Vagina (tissue), 2 donors: ENCODE data around the gene ALDH3B2. TPM values are rescaled to one million over a fixed set of nuclear protein-coding genes. Genes with fewer than 3 reads are reported as not detected.
"Not testable (repeated sequence)": the region's sequence is repeated elsewhere in the genome, so short reads cannot be mapped to it uniquely, and the experiment has no call there.

ENCODE experiments used
- DNase-seq, 2 donors: peaks; one replicate each; pipeline ENCODE4 v3.0.0-alpha.2; 2017; ENCODE audit errors: extremely low spot score in 2 of 2
- H3K27ac ChIP-seq: fragments of 200-600 bp; sonication (generic); one replicate; pipeline ENCODE4 v1.5.1; 2019
- H3K27me3 ChIP-seq: fragments of 200-600 bp; sonication (generic); one replicate; pipeline ENCODE4 v1.5.1; 2019
- H3K36me3 ChIP-seq, 2 donors: fragments of 200-600 bp; sonication (generic); one replicate each; pipeline ENCODE4 v1.5.1; 2017 to 2019
- H3K4me1 ChIP-seq: fragments of 200-600 bp; sonication (generic); one replicate; pipeline ENCODE4 v1.5.1; 2019
- H3K4me3 ChIP-seq, 2 donors: fragments of 200-600 bp; sonication (generic); 1 replicate in 1 of 2; 2 replicates in 1 of 2; pipeline ENCODE4 v1.5.1; 2016 to 2019
- H3K9me3 ChIP-seq: fragments of 200-600 bp; sonication (generic); one replicate; pipeline ENCODE4 v1.5.1; 2019
- CTCF ChIP-seq, 3 experiments: fragments of 450-650 bp in 2 of 3; fragments of 200-600 bp in 1 of 3; sonication (generic) in 1 of 3; IDR thresholded peaks; one replicate each; pipeline ENCODE4 v1.5.1; 2017 to 2019; ENCODE audit warnings: antibody characterized with exemption in 3 of 3, mild to moderate bottlenecking in 2 of 3, moderate library complexity in 2 of 3
- POLR2A ChIP-seq, 2 donors: fragments of 450-650 bp; IDR thresholded peaks; one replicate each; pipeline ENCODE4 v1.6.1; 2017; ENCODE audit warnings: antibody characterized with exemption in 2 of 2, mild to moderate bottlenecking in 2 of 2, moderate library complexity in 2 of 2
- POLR2AphosphoS5 ChIP-seq, 2 donors: sonication (generic); formaldehyde crosslinking; IDR thresholded peaks; one replicate each; pipeline ENCODE4 v1.9.0; 2017; ENCODE audit warnings: antibody characterized with exemption in 2 of 2, mild to moderate bottlenecking in 2 of 2, low read depth in 1 of 2; ENCODE audit not compliant: insufficient read depth in 1 of 2
- intact Hi-C: fragments of 100-400 bp; cut with DNase I; formaldehyde crosslinking; loops from one replicate; pipeline ENCODE4 v1.15.1; 2023
- total RNA-seq: library from RNA; depleted of rRNA; stranded (reverse); fragments of >200 nt; gene quantifications from one replicate; pipeline ENCODE4 v1.2.3, GENCODE V29; 2016

The ALDH3B2 gene
- total RNA-seq, 1 donor from 2014 or later: 19.9 TPM

DNA sequence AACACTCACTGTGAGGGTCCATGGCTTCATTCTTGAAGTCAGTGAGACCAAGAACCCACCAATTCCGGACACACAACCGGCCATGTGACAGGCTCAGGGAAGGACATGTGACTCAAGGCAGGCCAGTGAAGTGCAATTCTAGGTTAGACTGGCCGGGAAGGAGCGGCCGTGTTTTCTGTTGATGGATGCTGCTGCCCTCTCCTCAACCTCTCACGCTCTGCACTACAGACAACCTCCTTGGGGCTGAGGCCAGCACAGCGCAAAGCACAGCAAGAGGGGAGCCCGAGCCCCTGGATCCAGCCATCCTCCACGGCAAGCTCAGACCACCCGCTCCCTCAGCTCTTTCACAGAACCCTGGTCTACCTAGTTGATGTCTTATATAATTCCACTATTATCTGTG lies 47.5 kb downstream of the ALDH3B2 start:
- TF ChIP-seq CTCF (IDR thresholded peaks at IDR 0.05) (no peak), POLR2A (IDR thresholded peaks at IDR 0.05) (no peak), POLR2AphosphoS5 (IDR thresholded peaks at IDR 0.05; ENCODE audit: insufficient read depth in 1 of 2, low read depth in 1 of 2) (no peak)
- no peak overlapping the region for H3K4me3 ChIP-seq
- peaks cover 24% of the 10 kb centered on the region for H3K4me1 ChIP-seq
- no peak overlapping the region for H3K27ac ChIP-seq
- H3K36me3 ChIP-seq: no peaks in the 10 kb centered on the region
- no peaks in the 10 kb centered on the region for H3K9me3 ChIP-seq
- DNase-seq: no peak
- no peaks in the 10 kb centered on the region for H3K27me3 ChIP-seq
- intact Hi-C loops: no loop called here

GRCh38 chr11:67626131-67626833 lies 48.1 kb downstream of the ALDH3B2 start:
- H3K4me1 ChIP-seq: peaks cover 24% of the 10 kb centered on the region
- H3K27me3 ChIP-seq, H3K36me3 ChIP-seq, H3K9me3 ChIP-seq, DNase-seq, H3K27ac ChIP-seq, H3K4me3 ChIP-seq, intact Hi-C loops: not testable (repeated sequence)

GRCh38 chr11:67623795-67624194 lies 50.6 kb downstream of the ALDH3B2 start:
- intact Hi-C loops, H3K9me3 ChIP-seq, H3K4me1 ChIP-seq, H3K36me3 ChIP-seq, H3K27ac ChIP-seq, H3K4me3 ChIP-seq, H3K27me3 ChIP-seq, DNase-seq: not testable (repeated sequence)

- H3K36me3 ChIP-seq, intact Hi-C loops, H3K4me1 ChIP-seq, H3K9me3 ChIP-seq, H3K4me3 ChIP-seq, H3K27ac ChIP-seq, DNase-seq, H3K27me3 ChIP-seq: not testable (repeated sequence)
Observed at GRCh38 chr11:67622905-67623304, 51.5 kb downstream of the ALDH3B2 start.

- H3K27ac ChIP-seq, H3K4me3 ChIP-seq, H3K4me1 ChIP-seq, DNase-seq, intact Hi-C loops, H3K27me3 ChIP-seq, H3K36me3 ChIP-seq, H3K9me3 ChIP-seq: not testable (repeated sequence)
Observed at GRCh38 chr11:67621928-67622327, 52.5 kb downstream of the ALDH3B2 start.

- H3K9me3 ChIP-seq, DNase-seq, intact Hi-C loops, H3K27ac ChIP-seq, H3K36me3 ChIP-seq, H3K27me3 ChIP-seq, H3K4me1 ChIP-seq, H3K4me3 ChIP-seq: not testable (repeated sequence)
Observed at GRCh38 chr11:67620621-67621020, 53.8 kb downstream of the ALDH3B2 start.

DNA sequence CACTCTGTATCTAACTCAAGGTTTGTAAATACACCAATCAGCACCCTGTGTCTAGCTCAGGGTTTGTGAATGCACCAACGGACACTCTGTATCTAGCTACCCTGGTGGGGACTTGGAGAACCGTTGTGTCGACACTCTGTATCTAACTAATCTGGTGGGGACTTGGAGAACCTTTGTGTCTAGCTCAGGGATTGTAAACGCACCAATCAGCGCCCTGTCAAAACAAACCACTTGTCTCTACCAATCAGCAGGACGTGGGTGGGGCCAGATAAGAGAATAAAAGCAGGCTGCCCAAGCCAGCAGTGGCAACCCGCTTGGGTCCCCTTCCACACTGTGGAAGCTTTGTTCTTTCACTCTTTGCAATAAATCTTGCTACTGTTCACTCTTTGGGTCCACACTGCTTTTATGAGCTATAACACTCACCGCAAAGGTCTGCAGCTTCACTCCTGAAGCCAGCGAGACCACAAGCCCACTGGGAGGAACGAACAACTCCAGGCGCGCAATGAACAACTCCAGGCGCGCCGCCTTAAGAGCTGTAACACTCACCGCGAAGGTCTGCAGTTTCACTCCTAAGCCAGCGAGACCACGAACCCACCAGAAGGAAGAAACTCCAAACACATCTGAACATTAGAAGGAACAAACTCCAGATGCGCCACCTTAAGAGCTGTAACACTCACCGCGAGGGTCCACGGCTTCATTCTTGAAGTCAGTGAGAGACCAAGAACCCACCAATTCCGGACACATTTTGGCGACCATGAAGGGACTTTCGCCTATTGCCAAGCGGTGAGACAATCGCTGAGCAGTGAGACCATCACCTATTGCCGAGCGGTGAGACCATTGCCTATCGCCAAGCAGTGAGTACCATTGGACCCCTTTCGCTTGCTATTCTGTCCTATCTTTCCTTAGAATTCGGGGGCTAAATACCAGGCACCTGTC lies 54.5 kb downstream of the ALDH3B2 start:
- not testable (repeated sequence) for DNase-seq, H3K9me3 ChIP-seq, H3K4me1 ChIP-seq, H3K36me3 ChIP-seq, H3K27me3 ChIP-seq, H3K4me3 ChIP-seq, H3K27ac ChIP-seq
- intact Hi-C loops: loop anchor here (10.0 kb wide), 1 partner anchor 215 kb away; the partner anchor contains the start of genes PPP1CA and TBC1D10C

DNA sequence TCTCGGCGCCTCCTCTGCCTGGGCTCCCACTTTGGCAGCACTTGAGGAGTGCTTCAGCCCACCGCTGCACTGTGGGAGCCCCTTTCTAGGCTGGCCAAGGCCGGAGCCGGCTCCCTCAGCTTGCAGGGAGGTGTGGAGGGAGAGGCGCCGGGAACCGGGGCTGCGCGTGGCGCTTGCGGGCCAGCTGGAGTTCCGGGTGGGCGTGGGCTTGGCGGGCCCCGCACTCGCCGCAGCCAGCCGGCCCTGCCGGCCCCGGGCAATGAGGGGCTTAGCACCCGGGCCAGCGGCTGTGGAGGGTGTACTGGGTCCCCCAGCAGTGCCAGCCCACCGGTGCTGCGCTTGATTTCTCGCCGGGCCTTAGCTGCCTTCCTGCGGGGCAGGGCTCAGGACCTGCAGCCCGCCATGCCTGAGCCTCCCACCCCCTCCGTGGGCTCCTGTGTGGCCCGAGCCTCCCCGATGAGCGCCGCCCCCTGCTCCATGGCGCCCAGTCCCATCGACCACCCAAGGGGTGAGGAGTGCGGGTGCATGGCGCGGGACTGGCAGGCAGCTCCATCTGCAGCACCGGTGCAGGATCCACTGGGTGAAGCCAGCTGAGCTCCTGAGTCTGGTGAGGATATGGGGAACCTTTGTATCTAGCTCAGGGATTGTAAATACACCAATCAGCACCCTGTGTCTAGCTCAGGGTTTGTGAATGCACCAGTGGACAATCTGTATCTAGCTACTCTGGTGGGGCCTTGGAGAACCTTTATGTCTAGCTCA lies 55.3 kb downstream of the ALDH3B2 start:
- H3K9me3 ChIP-seq, DNase-seq, H3K4me1 ChIP-seq, H3K27me3 ChIP-seq, H3K27ac ChIP-seq, H3K36me3 ChIP-seq, H3K4me3 ChIP-seq: not testable (repeated sequence)
- intact Hi-C loops: loop anchor here (10.0 kb wide), 1 partner anchor 214 kb away; the partner anchor contains the start of genes PPP1CA and TBC1D10C
